Gastroesophageal sphincter (tissue), 4 donors: Measurements from ENCODE around the gene AQP7. TPM values are rescaled to one million over a fixed set of nuclear protein-coding genes. Genes with fewer than 3 reads are reported as not detected.

ENCODE experiments used
- ATAC-seq: fragments of 150-250 bp; one replicate; pipeline ENCODE4 v1.9.1; 2016; ENCODE audit warnings: mild to moderate bottlenecking, moderate library complexity
- H3K27ac ChIP-seq, 4 donors: fragments of 200-600 bp; sonication (generic) in 3 of 4; 1 replicate in 3 of 4; 2 replicates in 1 of 4; pipeline ENCODE4 v1.5.1; 2016 to 2019
- H3K27me3 ChIP-seq: fragments of 200-600 bp; sonication (generic); one replicate; pipeline ENCODE4 v1.5.1; 2019
- H3K36me3 ChIP-seq, 2 donors: fragments of 200-600 bp; sonication (generic); one replicate each; pipeline ENCODE4 v1.5.1; 2019; ENCODE audit warnings: control low read depth in 1 of 2
- H3K4me1 ChIP-seq, 3 donors: fragments of 200-600 bp; sonication (generic); 1 replicate in 2 of 3; 2 replicates in 1 of 3; pipeline ENCODE4 v1.5.1; 2016 to 2019; ENCODE audit warnings: control low read depth in 2 of 3
- H3K4me3 ChIP-seq, 2 donors: fragments of 200-600 bp; sonication (generic); one replicate each; pipeline ENCODE4 v1.5.1; 2019; ENCODE audit warnings: mild to moderate bottlenecking in 1 of 2, moderate library complexity in 1 of 2
- H3K9me3 ChIP-seq, 3 donors: fragments of 200-600 bp; sonication (generic); one replicate each; pipeline ENCODE4 v1.5.1; 2017 to 2019; ENCODE audit warnings: control low read depth in 2 of 3
- CTCF ChIP-seq, 4 experiments: fragments of 200-600 bp in 2 of 4; fragments of 450-650 bp in 2 of 4; sonication (generic) in 1 of 4; IDR thresholded peaks; one replicate each; pipeline ENCODE4 v1.5.1; 2017 to 2019; ENCODE audit warnings: antibody characterized with exemption in 4 of 4, mild to moderate bottlenecking in 2 of 4, moderate library complexity in 2 of 4
- EP300 ChIP-seq: sonication (generic); formaldehyde crosslinking; IDR thresholded peaks from one replicate; pipeline ENCODE4 v1.6.1; 2017; ENCODE audit warnings: antibody characterized with exemption, mild to moderate bottlenecking
- POLR2A ChIP-seq, 2 donors: fragments of 450-650 bp; IDR thresholded peaks; one replicate each; pipeline ENCODE4 v1.6.1; 2017; ENCODE audit warnings: antibody characterized with exemption in 2 of 2, mild to moderate bottlenecking in 2 of 2, moderate library complexity in 1 of 2
- POLR2AphosphoS5 ChIP-seq: sonication (generic); formaldehyde crosslinking; IDR thresholded peaks from one replicate; pipeline ENCODE4 v1.6.1; 2017; ENCODE audit warnings: antibody characterized with exemption
- WGBS, 2 donors: methylation state at CpG; one replicate each; pipeline ENCODE4 v1.1.5; 2018; ENCODE audit warnings: low coverage in 1 of 2; 5-methylcytosine and 5-hydroxymethylcytosine counted together
- total RNA-seq, 4 donors: library from RNA; depleted of rRNA; stranded (reverse); fragments of >200 nt; gene quantifications; one replicate each; pipeline ENCODE4 v1.1.0, GENCODE V29; 2016

Gene AQP7
- total RNA-seq, 4 donors from 2014 or later, result 1.2 to 2.0 (median 1.6) TPM

- no peaks in the 10 kb centered on the region for H3K9me3 ChIP-seq
- H3K27me3 ChIP-seq, result no peaks in the 10 kb centered on the region
- ATAC-seq, result no peak
- peaks cover 0 to 19% of the 10 kb centered on the region in 2 donors for H3K36me3 ChIP-seq
- peak overlapping the region in 2 of 4 donors; percentile 3 to 10 for H3K27ac ChIP-seq
- H3K4me1 ChIP-seq, result peaks cover 0 to 30% (median 3%) of the 10 kb centered on the region in 3 donors
- TF ChIP-seq POLR2A (IDR thresholded peaks at IDR 0.05), result no peak
- TF ChIP-seq CTCF (IDR thresholded peaks at IDR 0.05), result no peak
- no peak for TF ChIP-seq POLR2AphosphoS5
- TF ChIP-seq EP300, result no peak
- 57 to 60% methylated on average over 1 to 5 of the region's 12 CpGs for WGBS, 2 donors
- peak overlapping the region in 1 of 2 donors; percentile 50 for H3K4me3 ChIP-seq
Measured at GRCh38 chr9:33446240-33446945, 44.0 kb upstream of the AQP7 start.

- peaks cover 0 to 19% of the 10 kb centered on the region in 2 donors for H3K36me3 ChIP-seq
- no peak overlapping the region for H3K4me3 ChIP-seq
- TF ChIP-seq CTCF (IDR thresholded peaks at IDR 0.05), result no peak
- TF ChIP-seq POLR2AphosphoS5, result no peak
- no peak for TF ChIP-seq EP300
- no peak for TF ChIP-seq POLR2A (IDR thresholded peaks at IDR 0.05)
- H3K27me3 ChIP-seq, result no peaks in the 10 kb centered on the region
- ATAC-seq, result no peak
- no peaks in the 10 kb centered on the region for H3K9me3 ChIP-seq
- peaks cover 0 to 30% (median 3%) of the 10 kb centered on the region in 3 donors for H3K4me1 ChIP-seq
- 72 to 92% methylated on average over 4 to 6 of the region's 11 CpGs for WGBS, 2 donors
- H3K27ac ChIP-seq, result peak overlapping the region in 1 of 4 donors; percentile 1
Measured at GRCh38 chr9:33445389-33446239, 43.2 kb upstream of the AQP7 start.

DNA sequence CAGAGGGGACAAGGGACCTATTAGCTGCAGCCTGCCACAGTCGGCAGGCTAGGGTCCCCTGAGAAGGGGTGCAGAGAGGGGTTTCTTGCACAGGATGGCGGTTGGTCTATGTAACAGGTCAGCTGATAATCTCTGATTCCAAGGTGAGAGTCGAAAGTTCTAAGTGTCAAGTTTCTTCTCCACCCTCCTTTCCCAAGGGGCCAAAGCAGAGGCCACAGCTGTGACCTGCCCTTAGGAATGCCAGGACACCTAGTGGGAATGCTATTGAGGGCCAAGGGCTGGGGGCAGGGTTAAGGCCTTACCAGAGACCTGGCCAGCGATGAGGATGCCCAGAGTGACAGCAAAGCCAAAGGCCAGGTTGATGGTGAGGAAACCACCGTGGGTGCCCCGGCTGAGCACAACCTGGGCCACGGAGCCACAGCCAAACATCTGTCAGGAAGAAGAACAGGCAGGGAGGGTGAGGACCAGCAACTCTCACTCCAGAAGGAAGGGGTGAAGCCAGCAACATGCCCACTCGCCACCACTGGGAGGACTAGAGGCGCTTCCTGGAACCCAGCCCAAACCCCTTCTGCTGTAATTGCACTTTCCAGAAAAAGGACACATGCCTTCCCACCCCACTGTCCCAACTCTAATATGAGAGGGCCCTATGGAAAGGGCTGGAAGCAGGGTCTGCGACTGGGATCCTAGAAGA is 41.2 kb upstream of the AQP7 start:
- no peak for ATAC-seq
- no peaks in the 10 kb centered on the region for H3K27me3 ChIP-seq
- TF ChIP-seq EP300, result no peak
- TF ChIP-seq POLR2A (IDR thresholded peaks at IDR 0.05), result no peak
- TF ChIP-seq POLR2AphosphoS5, result no peak
- TF ChIP-seq CTCF (IDR thresholded peaks at IDR 0.05), result no peak
- H3K27ac ChIP-seq, result no peak overlapping the region
- no peaks in the 10 kb centered on the region for H3K9me3 ChIP-seq
- H3K4me3 ChIP-seq, result no peak overlapping the region
- peaks cover 0 to 19% of the 10 kb centered on the region in 2 donors for H3K36me3 ChIP-seq
- H3K4me1 ChIP-seq, result peaks cover 0 to 30% (median 3%) of the 10 kb centered on the region in 3 donors
- WGBS, 2 donors, result 83% methylated on average over 3 of the region's 10 CpGs; no CpG with 5 or more reads in 1 of the 2 donors

GRCh38 chr9:33443047-33443446 is 40.7 kb upstream of the AQP7 start:
- Histone ChIP-seq H3K4me1 (peaks cover 0 to 28% (median 3%) of the 10 kb centered on the region in 3 donors), H3K9me3 (no peaks in the 10 kb centered on the region), H3K4me3 (no peak overlapping the region), H3K27ac (no peak overlapping the region), H3K36me3 (peaks cover 0 to 19% of the 10 kb centered on the region in 2 donors), H3K27me3 (no peaks in the 10 kb centered on the region)
- WGBS, 2 donors, result 83 to 91% methylated on average over 4 of the region's 9 CpGs
- no peak for ATAC-seq
- TF ChIP-seq CTCF (IDR thresholded peaks at IDR 0.05) (no peak), POLR2AphosphoS5 (no peak), POLR2A (IDR thresholded peaks at IDR 0.05) (no peak), EP300 (no peak)
